ENCODE data around the gene CXCL11. TPM values are rescaled to one million over a fixed set of nuclear protein-coding genes. Genes with fewer than 3 reads are reported as not detected.
A peak's percentile ranks its signal among the peaks of the same experiment; 100 is the strongest.

Gene CXCL11
- total RNA-seq, 2 experiments from 2014 or later, result not detected

DNA sequence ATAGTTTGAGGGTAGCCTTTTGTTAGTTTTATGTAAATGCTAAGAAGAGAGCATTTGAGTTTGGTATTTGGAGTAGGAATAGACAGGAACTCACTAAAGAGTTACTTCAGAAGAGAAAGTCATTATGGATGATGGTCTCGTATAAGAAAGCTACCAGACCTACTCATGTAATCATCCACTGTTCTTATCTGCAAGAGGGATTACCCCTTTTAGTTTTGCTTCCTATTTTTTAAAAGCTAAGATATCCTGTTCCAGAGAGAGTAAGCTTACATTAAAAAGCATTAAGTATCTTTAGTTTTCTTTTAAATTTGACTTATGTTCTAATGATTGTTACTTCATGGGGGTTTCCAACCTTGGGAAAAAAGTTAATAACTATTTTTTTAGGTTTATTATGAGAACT, 26.1 kb upstream of the CXCL11 start:
- CTCF ChIA-PET, result interaction anchor here (1.0 kb wide), 1 partner anchor 19 kb away, joined by 3 read pairs; no protein-coding TSS in a partner anchor
- H3K27me3 Mint-ChIP-seq, result no peaks in the 10 kb centered on the region
- H3K36me3 Mint-ChIP-seq (ENCODE audit: low read depth), result no peaks in the 10 kb centered on the region
- no peak overlapping the region for H3K4me3 Mint-ChIP-seq
- Histone ChIP-seq H3K4me1 (ENCODE audit: insufficient read depth, low read length) (no peaks in the 10 kb centered on the region), H3K36me3 (ENCODE audit: insufficient read depth, low read length) (no peaks in the 10 kb centered on the region), H3K27ac (ENCODE audit: low read depth in 1 of 2, low read length in 2 of 2) (no peak overlapping the region), H3K4me3 (ENCODE audit: low read length) (no peak overlapping the region), H3K27me3 (ENCODE audit: control insufficient read depth in 1 of 2, insufficient read depth in 2 of 2, low read length in 2 of 2) (no peaks in the 10 kb centered on the region), H3K9me3 (ENCODE audit: control insufficient read depth in 1 of 2, insufficient read depth in 1 of 2, low read length in 2 of 2) (no peaks in the 10 kb centered on the region)
- ATAC-seq (ENCODE audit: poor library complexity), result no peak
- no peak overlapping the region for H3K27ac Mint-ChIP-seq
- H3K4me1 Mint-ChIP-seq (ENCODE audit: low read depth), result no peaks in the 10 kb centered on the region
- no peaks in the 10 kb centered on the region for H3K9me3 Mint-ChIP-seq
- TF ChIP-seq, protein P1, sequence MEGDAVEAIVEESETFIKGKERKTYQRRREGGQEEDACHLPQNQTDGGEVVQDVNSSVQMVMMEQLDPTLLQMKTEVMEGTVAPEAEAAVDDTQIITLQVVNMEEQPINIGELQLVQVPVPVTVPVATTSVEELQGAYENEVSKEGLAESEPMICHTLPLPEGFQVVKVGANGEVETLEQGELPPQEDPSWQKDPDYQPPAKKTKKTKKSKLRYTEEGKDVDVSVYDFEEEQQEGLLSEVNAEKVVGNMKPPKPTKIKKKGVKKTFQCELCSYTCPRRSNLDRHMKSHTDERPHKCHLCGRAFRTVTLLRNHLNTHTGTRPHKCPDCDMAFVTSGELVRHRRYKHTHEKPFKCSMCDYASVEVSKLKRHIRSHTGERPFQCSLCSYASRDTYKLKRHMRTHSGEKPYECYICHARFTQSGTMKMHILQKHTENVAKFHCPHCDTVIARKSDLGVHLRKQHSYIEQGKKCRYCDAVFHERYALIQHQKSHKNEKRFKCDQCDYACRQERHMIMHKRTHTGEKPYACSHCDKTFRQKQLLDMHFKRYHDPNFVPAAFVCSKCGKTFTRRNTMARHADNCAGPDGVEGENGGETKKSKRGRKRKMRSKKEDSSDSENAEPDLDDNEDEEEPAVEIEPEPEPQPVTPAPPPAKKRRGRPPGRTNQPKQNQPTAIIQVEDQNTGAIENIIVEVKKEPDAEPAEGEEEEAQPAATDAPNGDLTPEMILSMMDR (IDR thresholded peaks at IDR 0.05), result no peak
- POLR2A ChIA-PET, result no interaction called here
- intact Hi-C loops (cut with DNase I, micrococcal nuclease), result no loop called here
- peak in 1 of 14 experiments; percentile 3 for DNase-seq

DNA sequence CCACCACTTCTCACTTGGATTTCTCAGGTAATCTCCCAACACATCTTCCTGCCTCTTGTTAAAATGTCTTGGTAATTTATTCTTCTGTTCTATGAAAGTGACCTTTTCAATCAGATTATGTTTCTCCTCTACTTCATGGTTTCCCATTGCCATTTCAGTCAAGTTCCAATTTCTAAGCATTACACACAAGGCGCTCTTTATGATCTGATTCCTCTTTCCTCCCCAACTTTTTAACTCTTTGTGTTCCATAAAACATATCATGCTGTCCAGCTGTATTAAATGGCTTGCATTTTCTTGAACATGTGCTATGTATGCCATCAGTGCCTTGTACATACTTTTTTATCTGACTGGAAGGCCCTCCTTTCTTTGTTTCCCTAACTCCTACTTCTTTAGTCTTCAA, 25.6 kb upstream of the CXCL11 start:
- DNase-seq (no peak), ATAC-seq (ENCODE audit: poor library complexity) (no peak)
- intact Hi-C loops (cut with DNase I, micrococcal nuclease), result no loop called here
- ChIA-PET CTCF (interaction anchor here (1.0 kb wide), 1 partner anchor 19 kb away, joined by 3 read pairs; no protein-coding TSS in a partner anchor), POLR2A (no interaction called here)
- no peak overlapping the region for H3K4me3 Mint-ChIP-seq
- H3K27me3 ChIP-seq (ENCODE audit: control insufficient read depth in 1 of 2, insufficient read depth in 2 of 2, low read length in 2 of 2), result no peaks in the 10 kb centered on the region
- H3K9me3 ChIP-seq (ENCODE audit: control insufficient read depth in 1 of 2, insufficient read depth in 1 of 2, low read length in 2 of 2), result no peaks in the 10 kb centered on the region
- no peaks in the 10 kb centered on the region for H3K36me3 ChIP-seq (ENCODE audit: insufficient read depth, low read length)
- H3K36me3 Mint-ChIP-seq (ENCODE audit: low read depth), result no peaks in the 10 kb centered on the region
- no peaks in the 10 kb centered on the region for H3K4me1 Mint-ChIP-seq (ENCODE audit: low read depth)
- H3K4me3 ChIP-seq (ENCODE audit: low read length), result no peak overlapping the region
- TF ChIP-seq, protein P1 (IDR thresholded peaks at IDR 0.05), result no peak
- H3K9me3 Mint-ChIP-seq, result no peaks in the 10 kb centered on the region
- H3K27ac Mint-ChIP-seq, result no peak overlapping the region
- no peaks in the 10 kb centered on the region for H3K4me1 ChIP-seq (ENCODE audit: insufficient read depth, low read length)
- H3K27ac ChIP-seq (ENCODE audit: low read depth in 1 of 2, low read length in 2 of 2), result no peak overlapping the region
- H3K27me3 Mint-ChIP-seq, result no peaks in the 10 kb centered on the region

DNA sequence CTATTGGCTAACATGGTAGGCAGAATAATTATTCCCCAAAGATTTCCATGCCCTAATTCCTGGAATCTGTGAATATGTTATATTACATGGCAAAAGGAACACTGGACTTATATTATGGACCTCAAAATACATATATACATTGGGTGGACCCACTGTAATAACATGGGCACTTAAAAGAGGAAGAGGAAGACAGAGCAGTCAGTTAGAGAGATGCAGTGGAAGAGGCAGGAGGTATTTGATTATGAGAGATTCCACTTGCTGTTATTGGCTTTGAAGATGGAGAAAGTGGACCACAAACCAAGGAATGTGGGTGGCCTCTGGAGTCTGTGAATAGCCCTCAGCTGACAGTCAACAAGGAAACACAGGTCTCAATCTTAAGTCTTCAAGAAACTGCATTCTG, 24.6 kb upstream of the CXCL11 start:
- Mint-ChIP-seq H3K27ac (no peak overlapping the region), H3K4me3 (no peak overlapping the region), H3K4me1 (ENCODE audit: low read depth) (no peaks in the 10 kb centered on the region), H3K27me3 (peaks cover 3% of the 10 kb centered on the region), H3K36me3 (ENCODE audit: low read depth) (no peaks in the 10 kb centered on the region), H3K9me3 (no peaks in the 10 kb centered on the region)
- intact Hi-C loops (cut with DNase I, micrococcal nuclease), result no loop called here
- H3K27me3 ChIP-seq (ENCODE audit: control insufficient read depth in 1 of 2, insufficient read depth in 2 of 2, low read length in 2 of 2), result no peaks in the 10 kb centered on the region
- ATAC-seq (ENCODE audit: poor library complexity), result no peak
- H3K4me1 ChIP-seq (ENCODE audit: insufficient read depth, low read length), result no peaks in the 10 kb centered on the region
- no peak overlapping the region for H3K4me3 ChIP-seq (ENCODE audit: low read length)
- CTCF ChIA-PET, result no interaction called here
- POLR2A ChIA-PET, result no interaction called here
- H3K36me3 ChIP-seq (ENCODE audit: insufficient read depth, low read length), result no peaks in the 10 kb centered on the region
- no peak overlapping the region for H3K27ac ChIP-seq (ENCODE audit: low read depth in 1 of 2, low read length in 2 of 2)
- no peaks in the 10 kb centered on the region for H3K9me3 ChIP-seq (ENCODE audit: control insufficient read depth in 1 of 2, insufficient read depth in 1 of 2, low read length in 2 of 2)
- DNase-seq, result no peak
- TF ChIP-seq, protein P1 (IDR thresholded peaks at IDR 0.05), result no peak
